Activated CD4-positive, alpha-beta T cell treated with anti-CD3 and anti-CD28 coated beads for 4 hours (primary cell): Measurements from ENCODE around the gene SIGLEC10.

ENCODE experiments used
- DNase-seq, 2 donors: peaks; one replicate each; pipeline ENCODE4 v3.0.0-alpha.2; 2020

The SIGLEC10 gene

GRCh38 chr19:51365965-51366388, 51.5 kb downstream of the SIGLEC10 start, which contains the start of gene ETFB:
ETFB (minus strand) TSS chr19:51366388; CDS start chr19:51366326, 62 bp downstream.
- DNase-seq, result no peak

GRCh38 chr19:51365211-51365964, 52.1 kb downstream of the SIGLEC10 start:
- no peak for DNase-seq

- no peak for DNase-seq
These were observed 53.0 kb downstream of the SIGLEC10 start for GRCh38 chr19:51364200-51365106.

GRCh38 chr19:51361239-51361638, 56.2 kb downstream of the SIGLEC10 start:
- no peak for DNase-seq
